Gastroesophageal sphincter (tissue), 3 donors: ENCODE data around the gene MRPL14.

ENCODE experiments used
- POLR2A ChIP-seq, 2 donors: fragments of 450-650 bp; IDR thresholded peaks; one replicate each; pipeline ENCODE4 v1.6.1; 2017; ENCODE audit warnings: antibody characterized with exemption in 2 of 2, mild to moderate bottlenecking in 2 of 2, moderate library complexity in 1 of 2
- POLR2AphosphoS5 ChIP-seq: sonication (generic); formaldehyde crosslinking; IDR thresholded peaks from one replicate; pipeline ENCODE4 v1.6.1; 2017; ENCODE audit warnings: antibody characterized with exemption
- TF ChIP-seq, protein P1 (sequence below), 4 experiments: fragments of 200-600 bp in 2 of 4; fragments of 450-650 bp in 2 of 4; sonication (generic) in 1 of 4; IDR thresholded peaks; one replicate each; pipeline ENCODE4 v1.5.1; 2017 to 2019; ENCODE audit warnings: antibody characterized with exemption in 4 of 4, mild to moderate bottlenecking in 2 of 4, moderate library complexity in 2 of 4

DNA sequence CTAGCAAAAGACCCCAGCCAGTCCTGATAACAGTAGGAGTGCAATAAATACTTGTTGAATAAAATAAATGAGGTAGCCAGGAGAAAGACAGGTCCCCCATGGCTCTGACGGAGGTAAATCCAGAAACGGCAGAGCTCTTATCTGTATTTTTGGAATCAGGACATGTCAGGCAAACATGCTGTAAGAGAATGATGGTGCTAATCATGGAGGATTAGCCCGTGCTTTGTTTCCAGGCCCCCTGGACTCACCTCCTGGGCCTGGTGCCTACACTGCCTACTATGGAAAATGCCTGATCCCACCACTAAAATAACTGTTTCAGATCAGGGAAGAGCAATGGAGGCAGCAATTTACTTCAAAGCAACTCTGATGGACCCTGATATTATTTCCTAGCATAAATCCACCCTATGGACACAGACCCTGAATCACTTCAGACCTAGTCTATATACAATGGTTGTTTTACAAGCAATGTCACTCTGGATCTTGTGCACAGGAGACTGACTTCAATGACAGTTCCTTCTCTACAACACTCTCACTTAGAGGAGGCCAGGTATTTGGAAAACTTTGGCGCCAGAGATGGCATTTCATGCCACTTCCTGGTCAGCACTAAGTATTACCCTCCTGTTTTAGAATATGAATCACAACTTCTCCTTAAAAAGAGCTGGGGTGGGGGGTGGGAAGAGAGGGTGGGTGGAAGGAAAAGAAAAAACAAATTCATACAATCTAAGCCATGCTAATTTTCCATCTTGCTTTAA lies 6.4 kb downstream of the MRPL14 start:
- TF ChIP-seq, protein P1, sequence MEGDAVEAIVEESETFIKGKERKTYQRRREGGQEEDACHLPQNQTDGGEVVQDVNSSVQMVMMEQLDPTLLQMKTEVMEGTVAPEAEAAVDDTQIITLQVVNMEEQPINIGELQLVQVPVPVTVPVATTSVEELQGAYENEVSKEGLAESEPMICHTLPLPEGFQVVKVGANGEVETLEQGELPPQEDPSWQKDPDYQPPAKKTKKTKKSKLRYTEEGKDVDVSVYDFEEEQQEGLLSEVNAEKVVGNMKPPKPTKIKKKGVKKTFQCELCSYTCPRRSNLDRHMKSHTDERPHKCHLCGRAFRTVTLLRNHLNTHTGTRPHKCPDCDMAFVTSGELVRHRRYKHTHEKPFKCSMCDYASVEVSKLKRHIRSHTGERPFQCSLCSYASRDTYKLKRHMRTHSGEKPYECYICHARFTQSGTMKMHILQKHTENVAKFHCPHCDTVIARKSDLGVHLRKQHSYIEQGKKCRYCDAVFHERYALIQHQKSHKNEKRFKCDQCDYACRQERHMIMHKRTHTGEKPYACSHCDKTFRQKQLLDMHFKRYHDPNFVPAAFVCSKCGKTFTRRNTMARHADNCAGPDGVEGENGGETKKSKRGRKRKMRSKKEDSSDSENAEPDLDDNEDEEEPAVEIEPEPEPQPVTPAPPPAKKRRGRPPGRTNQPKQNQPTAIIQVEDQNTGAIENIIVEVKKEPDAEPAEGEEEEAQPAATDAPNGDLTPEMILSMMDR (IDR thresholded peaks at IDR 0.05) = no peak
- no peak for TF ChIP-seq POLR2A (IDR thresholded peaks at IDR 0.05)
- TF ChIP-seq POLR2AphosphoS5 = no peak
